Measurements from ENCODE around the gene DENND1C.
A peak's percentile ranks its signal among the peaks of the same experiment; 100 is the strongest.
"Not testable (repeated sequence)": the region's sequence is repeated elsewhere in the genome, so short reads cannot be mapped to it uniquely, and the experiment has no call there.

DENND1C gene

GRCh38 chr19:6481541-6482342 lies at the start of gene DENND1C:
TSS of gene DENND1C (minus strand) at chr19:6481787. CDS start at chr19:6481695, 92 bp downstream.
- peak; percentile 57 to 68 for DNase-seq

DNA sequence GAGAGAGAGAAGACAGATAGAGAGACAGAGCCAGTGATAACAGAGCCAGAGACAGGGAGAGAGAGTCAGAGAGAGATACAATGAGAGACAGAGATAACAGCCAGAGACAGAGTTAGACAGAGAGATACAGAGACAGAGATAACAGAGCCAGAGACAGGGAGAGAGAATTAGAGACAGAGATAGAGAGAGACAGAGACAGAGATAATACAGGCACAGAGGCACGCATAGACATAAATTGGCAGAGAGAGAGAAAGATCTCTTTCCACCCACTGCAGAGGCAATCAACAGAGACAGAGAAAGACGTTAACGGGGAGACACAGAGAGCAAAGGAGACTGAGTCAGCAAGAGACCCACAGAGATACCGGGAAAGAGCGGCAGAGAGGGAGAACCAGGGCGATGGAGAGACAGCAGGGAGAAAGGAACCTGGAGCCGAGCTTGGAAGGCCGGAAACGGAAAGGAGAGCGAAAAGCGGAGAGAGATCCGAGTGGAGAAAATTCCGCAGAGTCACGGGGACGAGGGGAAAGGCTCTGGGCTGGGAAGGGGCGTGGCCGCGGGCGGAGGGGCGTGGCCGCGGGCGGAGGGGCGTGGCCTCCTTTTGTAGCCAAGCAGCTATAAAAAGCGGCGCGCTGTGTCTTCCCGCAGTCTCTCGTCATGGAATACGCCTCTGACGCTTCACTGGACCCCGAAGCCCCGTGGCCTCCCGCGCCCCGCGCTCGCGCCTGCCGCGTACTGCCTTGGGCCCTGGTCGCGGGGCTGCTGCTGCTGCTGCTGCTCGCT lies 49.0 kb upstream of the DENND1C start, which contains the start of gene TNFSF9:
TNFSF9 (plus strand) TSS at position 641 of the 777 bp plus-strand sequence; CDS start at position 652, 11 bp downstream.
- DNase-seq: peak; percentile 77 to 82

DNA sequence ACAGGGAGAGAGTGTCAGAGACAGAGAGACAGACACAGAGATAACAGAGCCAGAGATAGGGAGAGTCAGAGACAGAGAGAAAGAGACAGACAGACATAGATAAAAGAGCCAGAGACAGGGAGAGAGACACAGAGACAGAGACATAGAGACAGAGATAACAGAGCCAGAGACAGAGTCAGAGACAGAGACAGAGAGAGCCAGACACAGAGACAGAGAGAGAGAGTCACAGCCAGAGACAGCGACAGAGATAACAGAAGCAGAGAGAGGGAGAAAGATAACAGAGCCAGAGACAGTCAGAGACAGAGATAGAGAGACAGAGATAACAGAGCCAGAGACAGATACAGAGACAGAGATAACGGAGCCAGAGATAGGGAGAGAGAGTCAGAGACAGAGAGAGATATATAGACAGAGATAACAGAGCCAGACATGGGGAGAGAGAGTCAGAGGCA lies 48.4 kb upstream of the DENND1C start:
- DNase-seq: no peak

DNA sequence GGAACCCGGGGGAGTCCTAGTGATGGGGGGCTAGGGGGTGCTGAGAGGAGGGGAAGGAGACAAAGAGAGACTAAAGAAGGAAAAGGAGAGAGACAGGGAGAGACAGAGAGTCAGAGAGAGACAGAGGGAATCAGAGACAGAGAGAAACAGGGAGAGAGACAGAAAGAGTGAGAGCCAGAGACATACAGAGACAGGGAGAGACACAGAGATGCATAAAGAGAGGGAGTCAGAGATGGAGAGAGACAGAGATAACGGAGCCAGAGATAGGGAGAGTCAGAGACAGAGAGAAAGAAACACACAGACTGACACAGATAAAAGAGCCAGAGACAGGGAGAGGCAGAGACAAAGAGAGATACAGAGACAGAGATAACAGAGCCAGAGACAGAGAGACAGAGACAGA lies 47.8 kb upstream of the DENND1C start:
- no peak for DNase-seq

DNA sequence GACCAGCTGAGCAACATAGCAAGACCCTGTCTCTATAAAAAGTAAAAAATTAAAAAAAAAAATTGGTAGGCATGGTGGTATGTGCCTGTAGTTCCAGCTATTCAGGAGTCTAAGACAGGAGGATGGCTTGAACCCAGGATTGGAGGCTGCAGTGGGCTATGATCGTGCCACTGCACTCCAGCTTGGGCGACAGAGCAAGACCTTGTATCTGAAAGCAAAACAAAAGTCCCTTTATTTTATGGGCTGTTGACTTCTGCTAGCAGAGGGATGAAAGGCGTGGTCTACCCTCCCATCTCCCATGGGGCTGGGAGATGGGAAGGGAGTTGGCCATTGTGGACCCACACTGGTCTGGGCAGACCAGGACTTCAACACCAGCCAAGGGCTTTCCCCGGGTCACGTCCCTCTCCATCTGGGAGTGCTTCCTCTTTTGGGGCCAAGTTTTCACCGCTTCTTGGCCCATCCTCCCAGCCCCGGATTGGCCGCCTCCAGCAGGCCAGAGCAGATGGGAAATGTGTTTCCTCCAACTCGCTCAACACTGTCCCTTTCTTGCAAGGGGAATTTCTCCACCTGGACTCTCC lies 47.0 kb upstream of the DENND1C start:
- no peak for DNase-seq

DNA sequence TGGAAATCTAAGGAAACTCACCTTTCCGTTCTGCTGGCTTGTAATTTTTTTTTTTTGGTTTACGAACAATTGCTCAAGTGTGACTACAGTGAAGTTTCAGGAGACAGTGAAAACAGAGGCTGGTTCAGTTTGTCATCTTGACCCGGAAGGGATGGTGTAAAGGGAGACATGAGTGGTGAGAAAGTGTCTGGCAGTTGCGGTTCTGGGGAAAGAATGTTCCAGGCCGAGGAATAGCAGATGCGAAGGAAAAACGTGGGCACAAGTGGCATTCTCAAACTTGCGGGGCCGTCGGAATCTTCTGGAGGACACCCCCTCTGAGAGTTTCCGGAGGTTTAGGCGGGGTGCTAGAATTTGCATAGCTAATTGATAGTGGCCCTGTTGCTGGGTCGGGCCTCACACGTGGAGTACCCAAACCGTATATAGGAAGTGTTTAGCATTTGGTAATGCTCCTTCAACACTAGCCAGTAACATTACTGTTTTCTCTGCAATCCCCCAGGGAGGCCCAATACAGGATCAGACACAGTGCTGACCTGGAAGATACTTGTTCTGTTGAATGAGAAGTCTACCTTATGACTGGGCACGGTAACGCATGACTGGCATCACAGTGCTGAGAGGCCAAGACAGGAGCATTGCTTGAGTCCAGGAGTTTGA lies 46.4 kb upstream of the DENND1C start:
- no peak for DNase-seq

- DNase-seq: no peak
Measured at GRCh38 chr19:6524311-6524710, 42.7 kb upstream of the DENND1C start.

DNA sequence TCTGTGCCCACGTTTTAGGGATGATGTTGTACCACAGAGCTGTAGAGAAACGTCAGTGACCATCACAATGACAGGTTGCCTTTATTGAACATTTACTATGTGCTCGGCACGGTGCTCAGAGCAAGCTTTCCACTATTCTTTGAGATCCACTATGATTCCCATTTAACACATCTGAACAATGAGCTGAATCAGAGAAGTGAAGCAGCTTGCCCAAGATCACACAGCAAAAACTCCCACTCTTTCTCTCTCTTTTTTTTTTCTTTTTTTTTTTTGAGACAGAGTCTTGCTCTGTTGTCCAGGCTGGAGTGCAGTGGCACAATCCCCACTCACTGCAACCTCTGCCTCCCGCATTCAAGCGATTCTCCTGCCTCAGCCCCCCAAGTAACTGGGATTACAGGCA lies 41.1 kb upstream of the DENND1C start:
- DNase-seq: no peak

DNA sequence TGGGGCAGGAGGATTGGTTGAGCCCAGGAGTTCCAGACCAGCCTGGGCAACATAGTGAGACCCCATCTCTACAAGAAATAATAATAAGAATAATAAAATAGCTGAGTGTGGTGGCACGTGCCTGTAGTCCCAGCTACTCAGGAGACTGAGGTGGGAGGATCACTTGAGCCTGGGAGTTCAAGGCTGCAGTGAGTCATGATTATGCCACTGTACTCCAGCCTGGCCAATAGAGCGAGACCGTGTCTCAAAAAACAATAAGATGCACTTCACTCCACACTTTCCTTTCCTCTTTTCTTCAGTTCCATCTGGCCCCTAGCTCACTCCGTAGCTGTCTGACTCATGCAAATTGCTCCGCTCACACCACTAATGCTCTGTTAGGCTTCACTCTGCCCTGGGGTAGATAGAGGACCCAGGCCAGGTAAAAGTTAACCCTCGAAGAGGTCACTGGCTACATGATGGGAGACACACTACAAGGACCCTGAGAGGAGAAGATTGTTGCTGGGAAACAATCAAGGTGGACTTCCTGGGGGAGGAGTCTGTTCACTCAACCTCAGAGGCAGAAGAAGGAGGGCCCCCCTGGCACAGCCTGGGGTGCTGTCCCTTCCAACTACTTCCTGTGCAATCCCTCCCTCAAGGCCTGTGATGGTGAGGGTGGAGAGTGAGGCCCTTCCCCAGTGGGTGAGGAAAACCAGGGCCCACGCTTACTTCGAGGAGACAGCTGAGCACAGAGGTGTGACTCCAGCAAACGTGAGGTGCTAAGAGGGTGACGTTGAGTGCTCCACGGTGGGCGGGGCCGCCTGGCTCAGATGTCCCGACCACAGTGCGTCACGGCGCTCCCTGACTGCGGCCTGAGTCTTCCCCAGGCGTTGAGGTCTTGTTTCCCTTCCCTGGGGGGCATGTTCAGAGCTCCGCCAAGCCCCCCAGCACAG lies 40.4 kb upstream of the DENND1C start:
- peak; percentile 50 to 64 for DNase-seq

GRCh38 chr19:6519289-6519688 lies 37.7 kb upstream of the DENND1C start:
- no peak for DNase-seq

GRCh38 chr19:6518145-6518911 lies 36.7 kb upstream of the DENND1C start:
- DNase-seq: no peak

DNA sequence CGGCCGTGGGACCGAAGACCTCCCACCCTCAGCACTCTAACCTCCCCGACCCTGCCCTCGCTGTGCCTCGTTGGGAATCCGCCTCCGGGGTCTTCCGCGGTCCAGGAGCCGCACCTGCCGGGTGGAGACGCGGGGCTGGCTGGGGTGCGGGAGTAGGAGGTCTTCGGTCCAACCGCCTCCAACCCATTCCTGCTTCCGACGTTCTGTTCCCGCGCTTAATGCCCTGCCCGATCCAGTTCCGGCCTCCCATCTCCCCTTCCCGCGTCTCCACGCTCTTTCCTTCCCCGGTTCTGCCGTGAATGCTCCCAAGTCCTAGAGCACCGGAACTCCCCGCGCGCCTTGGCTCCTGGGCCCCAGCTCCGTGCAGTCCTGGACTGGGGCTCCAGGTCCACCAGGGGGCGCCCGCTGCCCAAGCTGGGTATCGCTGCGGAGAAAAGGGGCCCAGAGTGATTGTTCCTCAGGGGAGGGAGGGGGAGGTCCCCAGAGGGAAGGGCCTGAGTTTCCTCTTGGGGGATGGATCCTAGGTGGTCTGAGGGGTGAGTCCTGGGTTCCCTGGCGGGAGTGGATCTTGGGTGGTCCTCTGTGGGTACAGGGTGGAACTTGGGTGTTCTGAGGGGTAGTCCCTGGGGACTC lies 35.2 kb upstream of the DENND1C start:
- peak; percentile 92 to 93 for DNase-seq

DNA sequence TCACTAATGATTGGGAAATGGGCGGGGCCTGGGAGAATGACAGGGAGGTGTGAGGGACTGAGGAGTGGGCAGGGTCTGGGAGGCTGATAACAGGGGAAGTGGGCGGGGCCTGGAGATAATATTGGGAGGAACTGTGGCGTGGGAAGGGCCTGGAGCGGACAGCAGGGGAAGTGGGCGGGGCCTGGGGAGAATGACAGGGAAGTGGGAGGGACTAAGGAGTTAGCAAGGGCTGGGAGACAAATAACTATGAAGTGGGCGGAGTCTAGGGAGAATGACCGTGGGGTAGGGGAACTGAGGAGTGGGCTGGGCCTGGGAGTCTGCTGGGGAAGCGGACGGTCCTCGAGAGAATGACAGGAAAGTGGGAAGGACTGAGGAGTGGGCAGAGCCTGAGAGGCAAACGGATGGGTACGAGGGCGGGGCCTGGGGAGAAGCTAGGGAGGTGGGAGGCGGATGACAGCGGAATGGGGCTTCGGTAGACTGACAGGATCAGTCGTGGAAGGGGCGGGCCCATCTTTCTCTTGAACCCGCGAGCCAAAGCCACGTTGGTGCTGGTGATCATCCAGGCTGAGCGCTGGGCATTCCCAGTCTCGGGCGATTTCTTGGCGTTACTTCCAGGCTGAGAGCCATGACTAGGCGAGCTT lies 34.6 kb upstream of the DENND1C start:
- peak; percentile 51 to 58 for DNase-seq

DNA sequence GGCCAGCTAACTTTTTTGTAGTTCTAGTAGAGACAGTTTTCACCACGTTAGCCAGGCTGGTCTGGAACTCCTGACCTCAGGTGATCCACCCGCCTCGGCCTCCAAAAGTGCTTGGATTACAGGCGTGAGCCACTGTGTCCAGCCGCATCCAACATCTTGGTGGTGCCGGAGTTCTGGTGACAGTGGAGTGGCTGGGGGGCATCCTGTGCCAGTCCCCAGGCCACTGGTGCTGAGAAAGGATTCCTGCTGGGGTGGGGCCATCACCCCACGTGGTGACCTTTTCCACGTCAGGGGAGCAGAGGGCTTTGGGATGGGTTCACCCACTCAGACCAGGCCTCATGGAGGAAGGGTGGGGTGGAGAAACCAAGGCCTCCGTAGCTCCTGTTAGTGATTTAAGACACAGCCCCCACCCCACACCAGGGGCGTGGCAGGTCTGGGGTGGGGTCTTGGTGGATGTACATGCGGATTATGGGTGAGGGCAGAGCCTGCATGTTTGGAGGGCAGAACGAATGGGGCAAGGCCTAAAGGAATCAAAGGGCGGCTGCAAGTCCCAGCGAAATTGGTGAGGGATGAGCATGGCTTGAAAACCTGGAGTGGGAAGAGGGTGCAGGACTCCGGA lies 33.4 kb upstream of the DENND1C start:
- DNase-seq: no peak

DNA sequence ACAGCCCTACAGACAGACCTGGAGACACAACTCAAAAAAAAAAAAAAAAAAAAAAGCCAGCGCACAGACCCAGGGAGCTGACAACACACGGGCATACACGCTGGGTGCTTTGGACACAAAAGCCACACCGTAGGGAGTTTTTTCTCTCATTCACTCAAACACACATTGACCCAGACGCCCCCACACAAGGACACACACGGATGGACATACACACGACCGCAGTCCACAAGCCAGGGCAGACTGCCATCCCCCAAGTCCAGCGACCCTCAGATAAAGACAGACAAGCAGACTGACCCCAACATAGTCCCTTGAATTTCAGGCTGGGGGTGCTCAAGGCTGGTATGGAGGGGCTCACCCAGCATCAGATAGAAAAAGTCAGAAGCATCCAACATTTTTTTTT lies 32.5 kb upstream of the DENND1C start:
- no peak for DNase-seq

- no peak for DNase-seq
Measured at GRCh38 chr19:6510618-6511017, 29.0 kb upstream of the DENND1C start.

GRCh38 chr19:6509118-6509971 lies 27.8 kb upstream of the DENND1C start:
- DNase-seq: no peak

DNA sequence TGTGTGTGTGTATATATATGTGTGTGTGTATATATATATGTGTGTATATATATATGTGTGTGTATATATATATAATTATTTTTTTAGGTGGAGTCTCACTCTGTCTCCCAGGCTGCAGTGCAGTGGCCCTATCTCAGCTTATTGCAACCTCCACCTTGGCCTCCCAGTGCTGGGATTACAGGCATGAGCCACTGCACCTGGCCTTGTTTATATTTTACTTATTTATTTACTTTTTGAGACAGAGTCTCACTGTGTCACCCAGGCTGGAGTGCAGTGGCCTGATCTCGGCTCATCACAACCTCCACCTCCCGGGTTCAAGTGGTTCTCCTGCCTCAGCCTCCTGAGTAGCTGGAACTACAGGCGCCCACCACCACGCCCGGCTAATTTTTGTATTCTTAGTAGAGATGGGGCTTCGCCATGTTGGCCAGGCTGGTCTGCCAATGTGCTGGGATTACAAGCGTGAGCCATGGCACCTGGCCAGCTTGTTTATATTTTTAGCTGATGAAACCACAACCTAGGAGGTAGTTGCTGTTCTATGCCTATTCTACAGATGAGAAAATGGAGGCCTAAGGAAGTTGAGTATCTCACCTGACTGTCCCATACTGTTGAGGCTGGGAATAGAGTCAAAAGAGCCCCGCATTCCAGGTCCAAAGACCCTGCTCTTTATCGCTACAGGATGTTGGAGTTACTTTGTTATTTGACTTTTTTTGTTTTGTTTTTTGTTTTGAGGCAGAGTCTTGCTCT lies 26.6 kb upstream of the DENND1C start:
- DNase-seq: not testable (repeated sequence)
